Lower lobe of right lung (tissue), 2 donors: ENCODE measurements around the gene CHCHD6. TPM values are rescaled to one million over a fixed set of nuclear protein-coding genes. Genes with fewer than 3 reads are reported as not detected.
"Not testable (repeated sequence)": the region's sequence is repeated elsewhere in the genome, so short reads cannot be mapped to it uniquely, and the experiment has no call there.

ENCODE experiments used
- ATAC-seq, 2 donors: fragments of 200-7000 bp; cut with Tn5 transposase; one replicate each; pipeline ENCODE4 v1.9.1; 2020 to 2022; ENCODE audit warnings: mild to moderate bottlenecking in 2 of 2, moderate library complexity in 2 of 2
- DNase-seq: peaks from one replicate; pipeline ENCODE4 v3.0.0-alpha.2; 2020
- H3K27ac ChIP-seq: fragments of 200-600 bp; one replicate; pipeline ENCODE4 v1.8.0; 2022
- H3K27me3 ChIP-seq: fragments of 200-600 bp; one replicate; pipeline ENCODE4 v1.8.0; 2022; ENCODE audit warnings: low read depth
- H3K36me3 ChIP-seq: fragments of 200-600 bp; one replicate; pipeline ENCODE4 v1.8.0; 2022; ENCODE audit warnings: mild to moderate bottlenecking
- H3K4me1 ChIP-seq: fragments of 200-600 bp; one replicate; pipeline ENCODE4 v1.8.0; 2022
- H3K4me3 ChIP-seq: fragments of 200-600 bp; one replicate; pipeline ENCODE4 v1.8.0; 2022; ENCODE audit warnings: mild to moderate bottlenecking
- H3K9me3 ChIP-seq: fragments of 200-600 bp; one replicate; pipeline ENCODE4 v1.8.0; 2022
- CTCF ChIP-seq: fragments of 200-600 bp; IDR thresholded peaks from one replicate; pipeline ENCODE4 v1.8.0; 2022; ENCODE audit warnings: antibody characterized with exemption, mild to moderate bottlenecking
- intact Hi-C: fragments of 100-400 bp; cut with DNase I; formaldehyde crosslinking; loops from one replicate; pipeline ENCODE4 v1.11.0; 2022
- total RNA-seq: library from RNA; stranded (reverse); fragmentation: NEBNext Ultra II Directional; extraction: Animal tissue kit (Norgen Biotek cat#: 25700); gene quantifications from one replicate; pipeline ENCODE4 v1.2.1, GENCODE V29; 2021
- donor health status: DM: no; HTN: yes; CAD: no; lungs with severe emphysema.

The CHCHD6 gene
- total RNA-seq, 1 donor from 2014 or later = 12.2 TPM

DNA sequence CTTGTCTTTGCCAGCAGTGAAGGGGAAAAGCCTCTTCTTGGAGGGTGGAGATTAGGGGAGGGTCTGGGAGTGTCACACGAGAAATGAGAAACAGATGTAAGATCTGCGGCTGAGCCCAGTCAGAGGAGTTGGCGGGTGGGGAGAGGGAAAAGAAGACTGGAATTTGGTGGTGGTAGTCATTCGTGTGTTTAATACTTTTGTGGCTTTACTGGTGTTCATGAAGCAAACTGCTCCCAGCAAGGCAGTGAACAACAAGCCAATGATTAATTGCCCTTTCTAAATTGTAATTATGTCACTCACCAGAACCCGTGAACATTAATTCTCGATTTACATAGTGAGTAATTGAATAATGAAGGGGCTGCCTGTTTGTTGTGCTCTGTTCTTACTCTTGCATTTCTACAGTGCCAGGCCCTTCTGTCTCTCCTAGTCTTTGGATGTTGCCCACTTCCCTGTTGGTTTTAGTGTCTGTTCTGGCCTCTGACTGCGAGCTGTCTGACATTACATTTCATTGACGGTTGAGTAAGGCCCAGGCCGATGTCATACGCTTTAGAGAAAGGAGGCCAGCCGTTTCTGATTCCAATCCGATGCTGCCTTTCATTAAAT lies 78.0 kb downstream of the CHCHD6 start:
- ATAC-seq (no peak), DNase-seq (no peak)
- Histone ChIP-seq H3K27ac (peak overlapping the region; percentile 61), H3K4me1 (peaks cover 9% of the 10 kb centered on the region), H3K9me3 (no peaks in the 10 kb centered on the region), H3K27me3 (no peaks in the 10 kb centered on the region), H3K36me3 (no peaks in the 10 kb centered on the region), H3K4me3 (no peak overlapping the region)
- TF ChIP-seq CTCF = no peak
- intact Hi-C loops = no loop called here

- no peaks in the 10 kb centered on the region for H3K36me3 ChIP-seq
- peak overlapping the region; percentile 61 for H3K27ac ChIP-seq
- no peaks in the 10 kb centered on the region for H3K9me3 ChIP-seq
- TF ChIP-seq CTCF = no peak
- intact Hi-C loops = no loop called here
- DNase-seq = no peak
- H3K4me1 ChIP-seq = peaks cover 9% of the 10 kb centered on the region
- H3K27me3 ChIP-seq = no peaks in the 10 kb centered on the region
- peak; percentile 87 for ATAC-seq
- H3K4me3 ChIP-seq = no peak overlapping the region
These were observed 78.5 kb downstream of the CHCHD6 start for GRCh38 chr3:126782536-126782935.

GRCh38 chr3:126784254-126784653 lies 80.2 kb downstream of the CHCHD6 start:
- intact Hi-C loops = no loop called here
- DNase-seq = no peak
- ATAC-seq = no peak
- H3K27me3 ChIP-seq = no peaks in the 10 kb centered on the region
- H3K4me1 ChIP-seq = peaks cover 9% of the 10 kb centered on the region
- no peaks in the 10 kb centered on the region for H3K36me3 ChIP-seq
- H3K4me3 ChIP-seq = no peak overlapping the region
- H3K27ac ChIP-seq = no peak overlapping the region
- TF ChIP-seq CTCF = no peak
- H3K9me3 ChIP-seq = no peaks in the 10 kb centered on the region

GRCh38 chr3:126791320-126791719 lies 87.3 kb downstream of the CHCHD6 start:
- H3K4me1 ChIP-seq, ATAC-seq, H3K9me3 ChIP-seq, DNase-seq, H3K27ac ChIP-seq, intact Hi-C loops, H3K27me3 ChIP-seq, H3K4me3 ChIP-seq, H3K36me3 ChIP-seq: not testable (repeated sequence)

DNA sequence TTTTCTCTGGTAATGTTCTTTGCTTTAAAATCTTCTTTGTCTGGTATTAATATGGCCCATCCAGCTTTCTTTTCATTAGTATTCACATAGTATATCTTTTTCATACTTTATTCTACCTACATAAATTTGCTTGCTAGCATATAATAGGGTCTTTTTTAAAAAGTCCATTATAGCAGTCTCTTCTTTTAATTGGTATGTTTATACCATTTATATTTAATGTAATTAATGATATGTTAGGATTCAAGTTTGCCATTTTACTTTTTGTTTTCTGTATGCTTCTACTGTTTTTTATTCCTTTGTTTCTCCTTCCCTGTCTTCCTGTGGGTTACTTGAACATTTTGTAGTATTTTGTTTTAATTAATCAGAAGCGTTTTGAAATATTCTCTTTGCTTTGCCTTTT lies 89.0 kb downstream of the CHCHD6 start:
- no peaks in the 10 kb centered on the region for H3K36me3 ChIP-seq
- no peaks in the 10 kb centered on the region for H3K27me3 ChIP-seq
- TF ChIP-seq CTCF = no peak
- H3K27ac ChIP-seq = no peak overlapping the region
- DNase-seq (no peak), ATAC-seq (no peak)
- intact Hi-C loops = no loop called here
- no peak overlapping the region for H3K4me3 ChIP-seq
- no peaks in the 10 kb centered on the region for H3K4me1 ChIP-seq
- no peaks in the 10 kb centered on the region for H3K9me3 ChIP-seq

DNA sequence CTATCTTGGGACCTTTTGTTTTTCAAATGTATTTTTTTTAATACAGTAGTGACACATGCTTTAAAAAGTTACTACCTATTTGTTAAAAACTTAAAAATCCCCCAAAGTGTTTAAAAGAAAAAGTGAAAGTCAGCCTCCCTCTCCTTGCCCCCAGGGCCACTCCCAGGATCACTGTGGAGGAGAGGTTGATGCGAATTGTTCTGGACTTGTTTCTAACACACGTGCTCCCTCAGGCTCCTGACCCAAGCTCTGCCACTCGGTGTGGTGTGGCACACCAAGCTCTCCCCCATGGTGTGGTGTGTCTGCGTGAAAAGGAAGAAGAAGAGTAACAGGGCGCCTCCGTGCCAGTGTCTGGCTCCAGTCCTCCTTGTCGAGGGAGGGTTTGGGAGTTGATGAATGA lies 93.5 kb downstream of the CHCHD6 start:
- no peaks in the 10 kb centered on the region for H3K36me3 ChIP-seq
- intact Hi-C loops = no loop called here
- H3K9me3 ChIP-seq = no peaks in the 10 kb centered on the region
- H3K4me3 ChIP-seq = no peak overlapping the region
- no peaks in the 10 kb centered on the region for H3K4me1 ChIP-seq
- DNase-seq (no peak), ATAC-seq (no peak)
- H3K27me3 ChIP-seq = no peaks in the 10 kb centered on the region
- H3K27ac ChIP-seq = no peak overlapping the region
- no peak for TF ChIP-seq CTCF
